ENCODE results near the gene TNFSF4. TPM values are rescaled to one million over a fixed set of nuclear protein-coding genes. Genes with fewer than 3 reads are reported as not detected.
A peak's percentile ranks its signal among the peaks of the same experiment; 100 is the strongest.
"Not testable (repeated sequence)": the region's sequence is repeated elsewhere in the genome, so short reads cannot be mapped to it uniquely, and the experiment has no call there.

The TNFSF4 gene
- total RNA-seq, 1 donor from 2014 or later, result 1.4 TPM

DNA sequence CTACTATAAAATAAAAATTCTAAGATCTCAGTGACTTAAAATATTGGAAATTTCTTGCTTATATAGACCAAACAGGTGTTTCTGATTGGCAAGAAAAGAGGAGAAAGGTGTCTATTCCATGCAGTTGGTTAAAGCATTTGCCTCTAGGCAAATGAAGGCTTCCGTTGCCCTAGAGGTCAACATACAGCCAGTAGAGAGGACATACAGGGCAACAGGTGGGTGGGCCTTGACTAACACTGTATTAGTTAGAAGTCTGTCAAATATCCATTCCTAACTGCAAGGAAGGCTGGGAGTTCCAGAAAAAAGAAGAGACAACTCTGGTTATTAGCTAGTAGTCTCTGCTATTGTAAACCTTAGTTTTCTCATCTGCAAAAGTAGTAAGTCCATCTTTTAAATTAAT lies 43.0 kb downstream of the TNFSF4 start:
- no peak for DNase-seq (ENCODE audit: low read depth in 2 of 2)

DNA sequence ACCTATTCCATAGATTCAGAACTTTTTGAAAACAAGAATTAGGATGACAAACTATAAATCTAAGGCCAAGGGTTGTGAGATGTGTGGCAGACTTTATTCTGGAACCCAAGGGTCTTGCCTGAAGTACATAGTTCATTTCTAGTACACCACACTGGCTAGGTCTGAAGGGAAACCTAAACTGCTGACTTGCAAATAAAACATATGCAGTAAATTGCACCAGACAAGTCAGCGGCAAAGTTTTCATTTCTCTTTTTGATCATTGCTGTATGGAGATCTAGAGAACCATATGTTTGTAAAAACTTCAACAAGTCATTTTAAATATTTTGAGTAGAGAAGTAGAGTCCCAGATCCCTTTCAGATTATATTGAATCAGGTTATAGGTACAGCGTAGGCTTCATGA lies 43.9 kb downstream of the TNFSF4 start:
- DNase-seq (ENCODE audit: low read depth in 2 of 2), result no peak

DNA sequence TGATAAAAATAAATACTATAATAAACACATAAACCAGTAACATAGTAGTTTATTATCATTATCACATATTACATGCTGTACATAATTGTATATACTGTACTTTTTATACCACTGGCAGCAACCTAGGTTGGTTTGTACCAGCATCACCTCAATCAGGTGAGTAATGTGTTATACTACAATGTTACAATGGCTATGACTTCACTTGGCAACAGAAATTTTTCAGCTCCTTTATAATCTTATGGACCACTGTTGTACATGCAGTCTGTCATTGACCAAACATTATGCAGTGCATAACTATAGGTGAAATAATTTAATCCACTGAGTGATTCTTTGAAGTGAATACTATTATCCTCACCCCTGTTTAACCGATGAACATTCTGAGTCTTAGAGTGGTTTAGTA lies 44.5 kb downstream of the TNFSF4 start:
- DNase-seq (ENCODE audit: low read depth in 2 of 2), result no peak

DNA sequence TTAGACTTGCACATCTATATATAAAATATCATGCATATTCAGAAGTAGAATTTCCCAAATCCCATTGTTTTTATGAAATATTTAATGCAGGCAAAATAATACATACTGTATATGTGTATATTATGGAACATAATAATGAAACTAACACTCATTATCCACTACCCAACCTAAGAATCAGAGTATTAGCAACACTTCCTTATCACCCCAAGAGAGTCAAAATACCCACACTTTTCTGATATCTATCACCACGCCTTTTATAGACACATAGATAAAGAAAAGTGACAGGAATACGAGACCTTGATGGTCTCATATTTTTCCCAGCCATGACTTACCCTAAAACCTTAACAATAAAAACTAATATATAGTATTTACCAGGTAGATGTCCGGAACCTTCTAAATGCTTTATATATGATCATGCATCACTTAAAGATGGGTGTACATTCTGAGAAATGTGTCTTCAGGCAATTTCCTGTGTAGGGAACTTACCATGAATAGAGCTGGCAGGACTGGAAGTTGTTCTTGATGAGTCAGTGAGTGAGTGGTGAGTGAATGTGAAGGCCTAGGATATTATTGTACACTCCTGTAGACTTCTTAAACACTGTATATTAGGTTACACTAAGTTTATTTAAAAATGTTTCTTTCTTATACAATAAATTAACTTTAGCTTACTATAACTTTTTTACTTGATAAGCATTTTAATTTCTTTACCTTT lies 45.5 kb downstream of the TNFSF4 start:
- peak in 1 of 2 donors; percentile 86 for DNase-seq (ENCODE audit: low read depth in 2 of 2)

DNA sequence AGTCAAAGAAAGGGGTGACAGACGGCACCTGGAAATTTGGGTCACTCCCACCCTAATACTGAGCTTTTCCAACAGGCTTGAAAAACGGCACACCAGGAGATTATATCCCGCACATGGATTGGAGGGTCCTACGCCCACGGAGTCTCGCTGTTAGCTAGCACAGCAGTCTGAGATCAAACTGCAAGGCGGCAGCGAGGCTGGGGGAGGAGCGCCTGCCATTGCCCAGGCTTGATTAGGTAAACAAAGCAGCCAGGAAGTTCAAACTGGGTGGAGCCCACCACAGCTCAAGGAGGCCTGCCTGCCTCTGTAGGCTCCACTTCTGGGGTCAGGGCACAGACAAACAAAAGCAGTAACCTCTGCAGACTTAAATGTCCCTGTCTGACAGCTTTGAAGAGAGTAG lies 53.2 kb downstream of the TNFSF4 start:
- DNase-seq (ENCODE audit: low read depth in 2 of 2), result not testable (repeated sequence)

DNA sequence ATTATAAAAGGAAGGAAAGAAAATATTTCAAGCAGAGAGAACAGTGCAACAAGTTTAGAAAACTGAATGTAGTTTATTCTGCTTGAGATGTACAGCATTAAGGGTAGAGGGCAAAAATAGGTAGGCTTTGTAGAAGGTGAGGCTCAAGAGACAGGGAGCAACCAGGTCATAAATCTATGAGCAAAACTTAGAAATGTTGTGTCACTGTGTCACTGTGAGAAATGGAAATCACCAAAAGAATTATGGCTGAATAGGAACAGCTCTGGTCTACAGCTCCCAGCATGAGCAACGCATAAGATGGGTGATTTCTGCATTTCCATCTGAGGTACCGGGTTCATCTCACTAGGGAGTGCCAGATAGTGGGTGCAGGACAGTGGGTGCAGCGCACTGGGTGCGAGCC lies 53.6 kb downstream of the TNFSF4 start:
- DNase-seq (ENCODE audit: low read depth in 2 of 2), result no peak

DNA sequence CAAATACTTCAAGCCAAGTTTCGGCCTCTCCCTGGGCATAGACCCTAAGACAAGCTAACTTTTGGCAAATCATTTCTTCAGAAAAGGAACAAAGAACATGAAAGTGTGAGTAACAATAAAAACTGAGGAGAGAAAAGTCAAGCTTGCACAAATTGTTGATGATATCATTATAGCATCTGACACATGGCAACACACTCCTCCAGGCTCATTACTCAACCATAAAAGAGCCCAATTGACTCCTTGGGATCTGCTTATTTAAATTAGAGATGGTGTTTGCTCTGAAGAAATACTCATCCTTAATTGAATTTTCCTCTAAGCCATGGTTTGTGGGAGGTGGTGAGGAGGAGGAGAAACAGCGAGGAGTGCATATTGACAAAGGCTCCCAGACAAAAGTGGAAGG lies 54.5 kb downstream of the TNFSF4 start:
- no peak for DNase-seq (ENCODE audit: low read depth in 2 of 2)

DNA sequence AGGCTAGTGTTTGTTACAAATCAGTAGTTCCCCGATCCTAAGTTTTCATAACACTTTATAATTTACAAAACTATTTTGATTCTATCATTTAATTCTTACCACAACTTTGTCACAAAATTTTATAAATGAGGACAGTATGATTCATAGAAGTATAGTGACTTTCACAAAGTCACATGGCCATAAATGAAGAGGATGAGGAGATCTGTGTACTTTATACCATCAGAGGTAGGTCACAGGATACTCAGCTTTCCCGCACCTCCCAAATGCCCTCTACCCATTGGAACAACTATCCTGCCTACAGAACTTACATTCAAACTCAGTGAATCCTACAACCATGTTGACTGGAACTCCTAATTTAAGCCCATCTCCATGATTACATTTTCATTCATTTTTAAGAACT lies 56.3 kb downstream of the TNFSF4 start:
- no peak for DNase-seq (ENCODE audit: low read depth in 2 of 2)

DNA sequence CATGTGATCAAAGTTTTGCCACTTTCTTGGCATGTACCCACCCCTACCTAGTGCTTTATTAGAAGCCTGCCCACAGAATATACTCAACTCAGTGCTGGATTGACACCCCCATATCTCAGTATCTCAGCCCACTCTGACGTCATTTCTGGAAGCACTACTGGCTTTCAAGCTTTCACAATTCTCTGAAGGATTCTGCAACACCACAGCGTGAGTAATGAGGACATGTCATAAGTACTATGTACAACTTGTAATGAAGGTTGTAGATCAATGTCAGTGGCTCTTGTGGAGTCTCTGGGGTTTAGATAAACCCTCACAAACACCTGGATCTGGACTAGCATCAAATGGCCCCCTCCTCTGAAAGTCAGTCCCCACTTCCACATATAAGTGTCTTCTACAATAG lies 57.2 kb downstream of the TNFSF4 start:
- peak in 1 of 2 donors; percentile 10 for DNase-seq (ENCODE audit: low read depth in 2 of 2)

DNA sequence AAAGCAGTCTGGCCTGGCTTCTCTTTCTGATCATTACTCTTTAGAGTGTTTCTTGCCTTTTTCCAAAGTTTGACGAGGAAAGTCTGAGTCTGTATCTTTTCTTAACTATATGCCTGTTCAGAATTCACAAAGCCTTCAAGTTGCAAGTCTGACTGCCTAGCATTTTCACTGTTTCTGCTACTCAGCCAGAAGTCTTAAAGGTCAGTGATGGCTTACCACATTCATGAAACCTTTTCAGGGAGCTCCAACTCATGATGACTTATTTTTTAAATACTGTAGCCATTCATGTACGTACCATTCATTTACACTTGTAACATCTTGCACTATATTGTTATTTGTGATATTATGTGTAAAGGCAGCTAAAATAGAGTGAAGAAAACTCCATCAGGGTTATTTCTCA lies 58.2 kb downstream of the TNFSF4 start:
- no peak for DNase-seq (ENCODE audit: low read depth in 2 of 2)

DNA sequence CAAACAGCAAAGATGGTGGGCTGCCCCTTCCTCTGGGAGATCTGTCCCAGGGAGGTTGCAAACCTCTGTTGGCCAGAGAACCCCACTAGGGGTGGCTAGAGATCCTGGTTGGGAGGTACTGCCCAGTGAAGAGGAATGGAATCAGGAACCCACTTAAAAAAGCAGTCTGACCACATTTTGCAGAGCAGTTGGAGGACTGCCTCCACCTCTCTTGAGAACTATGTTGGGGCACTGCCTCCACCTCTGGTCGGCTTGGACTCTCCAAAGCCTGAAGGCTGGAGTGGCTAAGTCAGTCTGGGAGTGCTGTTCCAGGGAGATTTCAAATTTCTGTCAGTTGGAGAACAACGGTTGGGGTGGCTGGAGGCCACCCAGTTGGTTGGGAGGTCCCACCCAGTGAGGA lies 58.6 kb downstream of the TNFSF4 start:
- DNase-seq (ENCODE audit: low read depth in 2 of 2), result no peak

DNA sequence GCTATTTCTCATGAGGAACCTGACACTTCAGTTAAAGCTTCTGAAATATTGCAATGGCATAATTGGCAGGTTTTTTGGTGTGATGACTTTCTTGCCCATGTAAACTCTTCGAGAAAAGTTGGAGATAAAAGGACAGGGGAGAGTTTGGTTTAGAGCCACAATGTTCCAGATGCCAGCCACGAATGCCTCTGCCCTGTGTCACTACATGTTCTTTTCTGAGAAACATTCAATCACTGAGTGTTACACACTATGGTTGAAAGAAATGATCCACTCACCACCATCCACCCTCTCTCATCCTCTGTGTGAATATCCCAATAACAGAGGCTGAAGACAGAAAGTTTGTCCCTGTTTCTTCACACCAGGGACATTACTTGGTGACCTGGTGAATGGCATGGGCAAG lies 66.4 kb downstream of the TNFSF4 start:
- DNase-seq (ENCODE audit: low read depth in 2 of 2), result no peak

DNA sequence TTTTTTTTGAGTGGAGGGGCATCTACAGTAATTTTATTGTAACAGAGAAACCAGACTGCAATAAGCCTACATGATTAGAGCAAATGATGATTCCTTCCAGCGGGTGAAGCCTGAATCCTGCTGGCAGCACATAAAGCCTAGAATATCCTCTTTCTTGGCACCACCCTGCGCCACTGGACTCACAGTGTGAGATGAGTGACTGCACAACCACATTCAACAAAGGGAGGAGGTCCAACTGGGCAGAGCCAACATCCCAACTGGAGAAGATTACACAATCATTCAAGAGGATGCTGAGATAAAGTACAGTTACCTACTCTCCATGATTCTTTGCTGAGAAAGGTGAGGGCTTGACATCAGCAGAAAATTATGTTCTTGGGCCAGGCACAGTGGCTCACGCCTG lies 67.4 kb downstream of the TNFSF4 start:
- no peak for DNase-seq (ENCODE audit: low read depth in 2 of 2)

DNA sequence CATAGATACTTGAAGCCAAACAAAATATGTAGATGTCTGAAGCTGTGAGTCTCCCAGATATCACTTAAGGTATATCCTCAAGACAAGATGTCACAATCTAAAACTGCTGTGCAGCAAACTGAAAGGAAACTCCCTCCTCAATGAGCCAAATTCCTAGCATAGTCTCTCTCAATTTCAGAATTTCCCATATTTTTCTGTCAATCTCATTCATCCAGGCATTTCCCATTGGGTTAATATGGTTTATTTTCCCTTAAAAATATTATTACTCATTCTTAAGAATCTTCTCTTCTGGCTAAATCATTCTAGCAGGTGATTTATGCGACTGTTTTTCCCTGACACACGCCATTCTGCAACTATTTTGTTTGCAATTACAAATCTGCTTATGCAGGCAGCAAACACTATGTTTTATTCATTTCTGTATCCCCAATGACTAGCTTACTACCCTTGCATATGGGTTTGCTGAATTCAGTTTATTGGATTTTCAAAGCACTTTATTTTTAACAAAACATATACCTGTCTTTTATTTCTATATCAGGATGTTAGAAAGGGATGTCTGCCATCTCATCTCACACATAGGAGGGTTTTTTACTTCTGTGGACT lies 69.9 kb downstream of the TNFSF4 start:
- DNase-seq (ENCODE audit: low read depth in 2 of 2), result peak in 1 of 2 donors; percentile 64

DNA sequence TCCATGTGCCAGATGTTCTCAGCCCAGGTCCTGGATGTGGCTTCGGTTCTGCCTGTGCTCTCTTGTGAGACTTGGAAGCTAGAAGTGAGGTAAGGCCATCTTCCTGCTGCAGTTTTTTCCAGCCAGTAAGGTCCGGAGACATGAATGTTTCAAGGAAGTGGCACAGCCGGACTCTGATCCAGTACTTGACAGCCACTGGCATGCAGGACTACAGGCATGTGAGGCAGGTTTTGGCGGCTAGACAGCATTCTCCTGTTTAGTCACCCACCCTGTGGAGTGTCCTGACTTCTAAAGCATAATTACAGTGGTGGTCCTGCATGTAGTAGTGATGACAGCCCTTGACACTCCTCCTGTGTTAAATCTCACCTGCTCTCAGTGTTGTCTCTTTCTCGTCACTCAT lies 72.3 kb downstream of the TNFSF4 start:
- DNase-seq (ENCODE audit: low read depth in 2 of 2), result peak in 1 of 2 donors; percentile 23

DNA sequence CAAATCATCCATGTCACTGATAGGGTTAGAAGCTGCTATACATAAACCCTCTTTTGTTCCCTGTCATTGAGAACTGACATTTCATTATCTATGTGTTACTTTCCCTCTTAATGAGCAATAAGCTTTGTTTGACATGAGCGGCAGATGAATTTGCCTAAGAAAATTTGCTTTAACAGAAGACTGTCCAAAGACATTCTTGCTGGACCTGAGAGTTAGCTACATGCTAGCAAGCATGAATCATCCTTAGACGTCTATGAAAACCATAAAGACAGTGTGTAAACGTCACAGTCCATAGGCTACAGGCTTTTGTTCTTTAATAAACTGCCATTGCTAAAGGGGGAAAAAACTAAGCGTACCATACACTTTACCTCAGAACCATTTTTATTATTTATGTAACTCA lies 73.1 kb downstream of the TNFSF4 start:
- DNase-seq (ENCODE audit: low read depth in 2 of 2), result no peak

Other genes with a start within 250 kb of the TNFSF4 start
- gene TNFSF18, start 156.4 kb downstream of the TNFSF4 start, total RNA-seq, result 4.2 and 50.3 TPM in 2 replicates